ENCODE data around the gene STPG4.

The STPG4 gene

GRCh38 chr2:47058003-47058931 lies 96.8 kb downstream of the STPG4 start:
- H2AK5ac ChIP-seq (ENCODE audit: low read depth, low read length), result peak overlapping the region; percentile 51
- H3K4me1 ChIP-seq (ENCODE audit: control insufficient read depth in 2 of 2, insufficient read depth in 1 of 2, low read depth in 1 of 2, low read length in 2 of 2), result peaks cover 24 to 37% of the 10 kb centered on the region in 2 donors
- WGBS, 2 donors (ENCODE audit: extremely low coverage in 2 of 2, insufficient read length in 2 of 2, insufficient replicate concordance in 1 of 2), result no CpG with 5 or more reads among the region's 11 CpGs
- H3K14ac ChIP-seq (ENCODE audit: low read length), result peak overlapping the region; percentile 40
- peak overlapping the region; percentile 63 for H2BK12ac ChIP-seq (ENCODE audit: low read length)
- no peak overlapping the region for H3K4ac ChIP-seq (ENCODE audit: low read length)
- H2BK5ac ChIP-seq (ENCODE audit: low read length), result no peak overlapping the region
- peak overlapping the region; percentile 32 for H2BK15ac ChIP-seq (ENCODE audit: low read length)
- H3K36me3 ChIP-seq (replicated peaks in 1 of 2; ENCODE audit: control insufficient read depth in 2 of 2, insufficient read depth in 2 of 2, low read length in 2 of 2), result peaks cover 3 to 9% of the 10 kb centered on the region in 2 donors
- H3K4me2 ChIP-seq (ENCODE audit: insufficient read depth, low read length, poor library complexity, severe bottlenecking), result no peak overlapping the region
- no peak overlapping the region for H4K8ac ChIP-seq (ENCODE audit: low read depth, low read length)
- H2BK120ac ChIP-seq (ENCODE audit: low read depth, low read length), result no peak overlapping the region
- peak overlapping the region; percentile 50 for H2AFZ ChIP-seq (ENCODE audit: low read length)
- peaks cover 2% of the 10 kb centered on the region for H3K79me1 ChIP-seq (ENCODE audit: low read depth, low read length)
- no peaks in the 10 kb centered on the region for H3K9me3 ChIP-seq (replicated peaks in 1 of 2; ENCODE audit: control insufficient read depth in 2 of 2, insufficient read depth in 1 of 2, low read depth in 1 of 2, low read length in 2 of 2)
- no peak overlapping the region for H3K23ac ChIP-seq (ENCODE audit: low read depth, low read length, poor library complexity)
- DNase-seq (ENCODE audit: low spot score), result no peak
- no peak overlapping the region for H3K4me3 ChIP-seq (ENCODE audit: low read length in 2 of 2)
- no peak overlapping the region for H4K91ac ChIP-seq (ENCODE audit: low read depth, low read length, poor library complexity)
- H3K27me3 ChIP-seq (ENCODE audit: control insufficient read depth in 3 of 3, insufficient read depth in 3 of 3, low read depth in 1 of 3, low read length in 3 of 3), result no peaks in the 10 kb centered on the region
- peak overlapping the region; percentile 89 for H3K18ac ChIP-seq (ENCODE audit: low read length)
- H3K9ac ChIP-seq (ENCODE audit: low read depth, low read length, poor library complexity), result no peak overlapping the region
- peak overlapping the region; percentile 9 for H3K27ac ChIP-seq (replicated peaks; ENCODE audit: low read length)

GRCh38 chr2:47057687-47058002 lies 97.5 kb downstream of the STPG4 start:
- H2BK5ac ChIP-seq (ENCODE audit: low read length), result no peak overlapping the region
- no peak for DNase-seq (ENCODE audit: low spot score)
- H4K91ac ChIP-seq (ENCODE audit: low read depth, low read length, poor library complexity), result no peak overlapping the region
- no peaks in the 10 kb centered on the region for H3K27me3 ChIP-seq (ENCODE audit: control insufficient read depth in 3 of 3, insufficient read depth in 3 of 3, low read depth in 1 of 3, low read length in 3 of 3)
- H2BK120ac ChIP-seq (ENCODE audit: low read depth, low read length), result no peak overlapping the region
- no peak overlapping the region for H3K4ac ChIP-seq (ENCODE audit: low read length)
- H2AFZ ChIP-seq (ENCODE audit: low read length), result peak overlapping the region; percentile 50
- no peaks in the 10 kb centered on the region for H3K9me3 ChIP-seq (replicated peaks in 1 of 2; ENCODE audit: control insufficient read depth in 2 of 2, insufficient read depth in 1 of 2, low read depth in 1 of 2, low read length in 2 of 2)
- peak overlapping the region; percentile 16 for H2BK15ac ChIP-seq (ENCODE audit: low read length)
- H4K8ac ChIP-seq (ENCODE audit: low read depth, low read length), result no peak overlapping the region
- H3K79me1 ChIP-seq (ENCODE audit: low read depth, low read length), result peaks cover 2% of the 10 kb centered on the region
- no peak overlapping the region for H2BK12ac ChIP-seq (ENCODE audit: low read length)
- H3K4me2 ChIP-seq (ENCODE audit: insufficient read depth, low read length, poor library complexity, severe bottlenecking), result no peak overlapping the region
- peak overlapping the region; percentile 40 for H3K14ac ChIP-seq (ENCODE audit: low read length)
- H3K18ac ChIP-seq (ENCODE audit: low read length), result peak overlapping the region; percentile 44
- H3K36me3 ChIP-seq (replicated peaks in 1 of 2; ENCODE audit: control insufficient read depth in 2 of 2, insufficient read depth in 2 of 2, low read length in 2 of 2), result peaks cover 3 to 12% of the 10 kb centered on the region in 2 donors
- no peak overlapping the region for H3K23ac ChIP-seq (ENCODE audit: low read depth, low read length, poor library complexity)
- H2AK5ac ChIP-seq (ENCODE audit: low read depth, low read length), result no peak overlapping the region
- H3K4me3 ChIP-seq (ENCODE audit: low read length in 2 of 2), result no peak overlapping the region
- H3K9ac ChIP-seq (ENCODE audit: low read depth, low read length, poor library complexity), result no peak overlapping the region
- peaks cover 20 to 31% of the 10 kb centered on the region in 2 donors for H3K4me1 ChIP-seq (ENCODE audit: control insufficient read depth in 2 of 2, insufficient read depth in 1 of 2, low read depth in 1 of 2, low read length in 2 of 2)
- no CpG with 5 or more reads among the region's 2 CpGs for WGBS, 2 donors (ENCODE audit: extremely low coverage in 2 of 2, insufficient read length in 2 of 2, insufficient replicate concordance in 1 of 2)
- no peak overlapping the region for H3K27ac ChIP-seq (replicated peaks; ENCODE audit: low read length)

GRCh38 chr2:47056868-47057686 lies 98.0 kb downstream of the STPG4 start:
- no peak overlapping the region for H4K8ac ChIP-seq (ENCODE audit: low read depth, low read length)
- peaks cover 20 to 26% of the 10 kb centered on the region in 2 donors for H3K4me1 ChIP-seq (ENCODE audit: control insufficient read depth in 2 of 2, insufficient read depth in 1 of 2, low read depth in 1 of 2, low read length in 2 of 2)
- no peak overlapping the region for H3K9ac ChIP-seq (ENCODE audit: low read depth, low read length, poor library complexity)
- H3K36me3 ChIP-seq (replicated peaks in 1 of 2; ENCODE audit: control insufficient read depth in 2 of 2, insufficient read depth in 2 of 2, low read length in 2 of 2), result peaks cover 3 to 11% of the 10 kb centered on the region in 2 donors
- no peaks in the 10 kb centered on the region for H3K27me3 ChIP-seq (ENCODE audit: control insufficient read depth in 3 of 3, insufficient read depth in 3 of 3, low read depth in 1 of 3, low read length in 3 of 3)
- H3K27ac ChIP-seq (replicated peaks; ENCODE audit: low read length), result no peak overlapping the region
- peak overlapping the region; percentile 83 for H3K18ac ChIP-seq (ENCODE audit: low read length)
- no peak overlapping the region for H3K23ac ChIP-seq (ENCODE audit: low read depth, low read length, poor library complexity)
- no peak overlapping the region for H3K4me2 ChIP-seq (ENCODE audit: insufficient read depth, low read length, poor library complexity, severe bottlenecking)
- H3K79me1 ChIP-seq (ENCODE audit: low read depth, low read length), result peaks cover 2% of the 10 kb centered on the region
- peak overlapping the region; percentile 75 for H2BK5ac ChIP-seq (ENCODE audit: low read length)
- H4K91ac ChIP-seq (ENCODE audit: low read depth, low read length, poor library complexity), result no peak overlapping the region
- H3K4me3 ChIP-seq (ENCODE audit: low read length in 2 of 2), result no peak overlapping the region
- no peak overlapping the region for H2AFZ ChIP-seq (ENCODE audit: low read length)
- H2BK120ac ChIP-seq (ENCODE audit: low read depth, low read length), result no peak overlapping the region
- H3K9me3 ChIP-seq (replicated peaks in 1 of 2; ENCODE audit: control insufficient read depth in 2 of 2, insufficient read depth in 1 of 2, low read depth in 1 of 2, low read length in 2 of 2), result no peaks in the 10 kb centered on the region
- H2BK15ac ChIP-seq (ENCODE audit: low read length), result peak overlapping the region; percentile 62
- no peak overlapping the region for H3K4ac ChIP-seq (ENCODE audit: low read length)
- peak overlapping the region; percentile 53 for H2AK5ac ChIP-seq (ENCODE audit: low read depth, low read length)
- DNase-seq (ENCODE audit: low spot score), result no peak
- no peak overlapping the region for H2BK12ac ChIP-seq (ENCODE audit: low read length)
- no CpG with 5 or more reads among the region's 15 CpGs for WGBS, 2 donors (ENCODE audit: extremely low coverage in 2 of 2, insufficient read length in 2 of 2, insufficient replicate concordance in 1 of 2)
- H3K14ac ChIP-seq (ENCODE audit: low read length), result no peak overlapping the region

GRCh38 chr2:47056374-47056773 lies 98.7 kb downstream of the STPG4 start:
- H3K27me3 ChIP-seq (ENCODE audit: control insufficient read depth in 3 of 3, insufficient read depth in 3 of 3, low read depth in 1 of 3, low read length in 3 of 3), result no peaks in the 10 kb centered on the region
- no CpG with 5 or more reads among the region's 5 CpGs for WGBS, 2 donors (ENCODE audit: extremely low coverage in 2 of 2, insufficient read length in 2 of 2, insufficient replicate concordance in 1 of 2)
- H2BK5ac ChIP-seq (ENCODE audit: low read length), result peak overlapping the region; percentile 75
- H3K4me3 ChIP-seq (ENCODE audit: low read length in 2 of 2), result no peak overlapping the region
- no peak overlapping the region for H2BK120ac ChIP-seq (ENCODE audit: low read depth, low read length)
- no peak overlapping the region for H3K18ac ChIP-seq (ENCODE audit: low read length)
- H3K9ac ChIP-seq (ENCODE audit: low read depth, low read length, poor library complexity), result no peak overlapping the region
- H2BK12ac ChIP-seq (ENCODE audit: low read length), result no peak overlapping the region
- peaks cover 20 to 21% of the 10 kb centered on the region in 2 donors for H3K4me1 ChIP-seq (ENCODE audit: control insufficient read depth in 2 of 2, insufficient read depth in 1 of 2, low read depth in 1 of 2, low read length in 2 of 2)
- peaks cover 2% of the 10 kb centered on the region for H3K79me1 ChIP-seq (ENCODE audit: low read depth, low read length)
- no peak overlapping the region for H3K23ac ChIP-seq (ENCODE audit: low read depth, low read length, poor library complexity)
- no peak overlapping the region for H4K8ac ChIP-seq (ENCODE audit: low read depth, low read length)
- H3K27ac ChIP-seq (replicated peaks; ENCODE audit: low read length), result no peak overlapping the region
- no peak overlapping the region for H3K14ac ChIP-seq (ENCODE audit: low read length)
- H2AFZ ChIP-seq (ENCODE audit: low read length), result no peak overlapping the region
- H3K36me3 ChIP-seq (replicated peaks in 1 of 2; ENCODE audit: control insufficient read depth in 2 of 2, insufficient read depth in 2 of 2, low read length in 2 of 2), result peaks cover 3 to 16% of the 10 kb centered on the region in 2 donors
- H3K4ac ChIP-seq (ENCODE audit: low read length), result no peak overlapping the region
- H2AK5ac ChIP-seq (ENCODE audit: low read depth, low read length), result peak overlapping the region; percentile 53
- H3K4me2 ChIP-seq (ENCODE audit: insufficient read depth, low read length, poor library complexity, severe bottlenecking), result no peak overlapping the region
- peak overlapping the region; percentile 30 for H2BK15ac ChIP-seq (ENCODE audit: low read length)
- H3K9me3 ChIP-seq (replicated peaks in 1 of 2; ENCODE audit: control insufficient read depth in 2 of 2, insufficient read depth in 1 of 2, low read depth in 1 of 2, low read length in 2 of 2), result no peaks in the 10 kb centered on the region
- no peak for DNase-seq (ENCODE audit: low spot score)
- no peak overlapping the region for H4K91ac ChIP-seq (ENCODE audit: low read depth, low read length, poor library complexity)
